SK-N-SH treated with all-trans-retinoic acid at 6 μM for 48 hours (cell line): ENCODE measurements around the gene MBTPS2.

ENCODE experiments used
- CSDC2 ChIP-seq: fragments of 250-450 bp; sonication (Bioruptor Pico); IDR thresholded peaks from 2 replicates; pipeline ENCODE4 v1.5.0; 2020; ENCODE audit warnings: mild to moderate bottlenecking, moderate library complexity
- RARB ChIP-seq: fragments of 250-450 bp; sonication (Bioruptor Pico); IDR thresholded peaks from 2 replicates; pipeline ENCODE4 v1.8.0; 2021; ENCODE audit warnings: mild to moderate bottlenecking, moderate library complexity
- TCF4 ChIP-seq: fragments of 250-450 bp; sonication (Bioruptor Pico); IDR thresholded peaks from 2 replicates; pipeline ENCODE4 v1.8.0; 2021; ENCODE audit warnings: mild to moderate bottlenecking, moderate library complexity, borderline replicate concordance
- ZFP3 ChIP-seq: fragments of 250-450 bp; sonication (Bioruptor Pico); IDR thresholded peaks from 2 replicates; pipeline ENCODE4 v1.5.0; 2020; ENCODE audit warnings: mild to moderate bottlenecking, moderate library complexity
- ZFP30 ChIP-seq: fragments of 450-650 bp; formaldehyde crosslinking; IDR thresholded peaks from 2 replicates; pipeline ENCODE4 v1.5.0; 2022; ENCODE audit warnings: mild to moderate bottlenecking, moderate library complexity
- ZNF70 ChIP-seq: fragments of 450-650 bp; formaldehyde crosslinking; IDR thresholded peaks from 2 replicates; pipeline ENCODE4 v1.5.0; 2020; ENCODE audit warnings: mild to moderate bottlenecking, moderate library complexity

DNA sequence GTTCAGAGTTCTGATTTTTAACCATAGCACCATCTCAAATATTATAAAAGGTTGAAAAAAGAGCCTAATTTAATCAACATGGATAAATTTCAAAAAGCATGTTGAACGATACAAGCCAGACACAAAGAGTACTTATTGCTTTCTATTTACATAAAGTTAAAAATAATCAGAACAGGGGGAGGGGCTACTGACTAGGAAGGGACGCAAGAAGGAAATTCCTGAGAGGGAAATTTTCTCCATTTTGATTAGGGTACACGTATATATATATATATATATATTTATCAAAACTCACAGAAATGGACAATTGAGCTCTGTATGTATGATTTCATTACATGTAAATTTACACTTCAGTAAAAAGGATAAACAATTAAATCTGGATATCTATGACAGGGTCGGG, 482 bp upstream of the MBTPS2 start:
- TF ChIP-seq TCF4 (CRISPR knock-in tag) (no peak), ZNF70 (no peak), ZFP3 (CRISPR knock-in tag) (no peak), CSDC2 (CRISPR knock-in tag) (no peak), RARB (CRISPR knock-in tag) (no peak), ZFP30 (CRISPR knock-in tag) (no peak)
